ENCODE results near the gene FYB1.
"Not testable (repeated sequence)": the region's sequence is repeated elsewhere in the genome, so short reads cannot be mapped to it uniquely, and the experiment has no call there.

FYB1 gene, protein sequence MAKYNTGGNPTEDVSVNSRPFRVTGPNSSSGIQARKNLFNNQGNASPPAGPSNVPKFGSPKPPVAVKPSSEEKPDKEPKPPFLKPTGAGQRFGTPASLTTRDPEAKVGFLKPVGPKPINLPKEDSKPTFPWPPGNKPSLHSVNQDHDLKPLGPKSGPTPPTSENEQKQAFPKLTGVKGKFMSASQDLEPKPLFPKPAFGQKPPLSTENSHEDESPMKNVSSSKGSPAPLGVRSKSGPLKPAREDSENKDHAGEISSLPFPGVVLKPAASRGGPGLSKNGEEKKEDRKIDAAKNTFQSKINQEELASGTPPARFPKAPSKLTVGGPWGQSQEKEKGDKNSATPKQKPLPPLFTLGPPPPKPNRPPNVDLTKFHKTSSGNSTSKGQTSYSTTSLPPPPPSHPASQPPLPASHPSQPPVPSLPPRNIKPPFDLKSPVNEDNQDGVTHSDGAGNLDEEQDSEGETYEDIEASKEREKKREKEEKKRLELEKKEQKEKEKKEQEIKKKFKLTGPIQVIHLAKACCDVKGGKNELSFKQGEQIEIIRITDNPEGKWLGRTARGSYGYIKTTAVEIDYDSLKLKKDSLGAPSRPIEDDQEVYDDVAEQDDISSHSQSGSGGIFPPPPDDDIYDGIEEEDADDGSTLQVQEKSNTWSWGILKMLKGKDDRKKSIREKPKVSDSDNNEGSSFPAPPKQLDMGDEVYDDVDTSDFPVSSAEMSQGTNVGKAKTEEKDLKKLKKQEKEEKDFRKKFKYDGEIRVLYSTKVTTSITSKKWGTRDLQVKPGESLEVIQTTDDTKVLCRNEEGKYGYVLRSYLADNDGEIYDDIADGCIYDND

GRCh38 chr5:39219437-39219836 lies at the start of gene FYB1:
Gene FYB1, minus strand, starts transcription at chr5:39219563. Its CDS starts 16,603 bp downstream, at chr5:39202960.
- DNase-seq (ENCODE audit: low spot score) = no peak

- DNase-seq (ENCODE audit: low spot score) = no peak
These were observed 47.8 kb upstream of the FYB1 start for GRCh38 chr5:39267186-39267585.

DNA sequence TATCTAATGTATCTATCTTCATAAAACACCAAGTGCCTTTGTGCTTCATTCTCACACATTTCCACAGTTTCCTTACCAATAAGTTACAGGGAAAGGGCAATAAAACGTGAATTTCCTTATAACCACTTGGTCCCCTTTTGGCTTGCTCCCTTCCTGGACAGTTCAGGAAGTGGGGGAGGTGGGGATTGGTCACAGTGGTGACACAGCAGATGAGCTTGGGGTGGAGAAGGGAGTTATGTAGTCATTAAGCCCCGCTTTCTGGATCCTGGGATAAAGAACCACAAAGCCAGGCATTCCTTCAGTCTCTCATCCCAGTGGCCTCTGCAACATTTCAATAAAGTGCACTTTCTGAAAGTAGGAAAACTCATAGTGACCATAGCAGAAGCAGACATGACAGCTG lies 47.1 kb upstream of the FYB1 start:
- peak; percentile 12 for DNase-seq (ENCODE audit: low spot score)

DNA sequence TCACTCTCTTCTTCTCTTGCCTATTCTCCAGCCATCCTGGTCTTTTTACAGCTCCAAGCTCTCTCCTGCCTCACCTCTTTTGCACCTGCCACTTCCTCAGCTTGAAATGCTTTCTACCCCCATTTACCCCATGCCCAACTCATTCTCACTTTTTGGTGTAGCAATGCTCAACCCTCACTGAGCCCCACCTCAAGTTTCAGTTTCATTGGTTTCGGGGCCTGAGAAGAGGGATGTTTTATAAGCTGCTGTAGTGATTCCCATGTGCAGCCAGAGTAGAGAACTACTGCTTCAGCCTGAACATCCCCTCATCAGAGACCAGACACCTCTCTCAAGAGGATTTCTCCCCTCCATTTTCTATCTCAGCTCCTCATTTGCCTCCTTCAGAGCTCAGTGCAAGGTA lies 45.2 kb upstream of the FYB1 start:
- DNase-seq (ENCODE audit: low spot score) = no peak

- no peak for DNase-seq (ENCODE audit: low spot score)
These were observed 43.6 kb upstream of the FYB1 start for GRCh38 chr5:39262981-39263380.

GRCh38 chr5:39260095-39260494 lies 40.7 kb upstream of the FYB1 start:
- no peak for DNase-seq (ENCODE audit: low spot score)

- no peak for DNase-seq (ENCODE audit: low spot score)
These were observed 38.2 kb upstream of the FYB1 start for GRCh38 chr5:39257554-39257953.

DNA sequence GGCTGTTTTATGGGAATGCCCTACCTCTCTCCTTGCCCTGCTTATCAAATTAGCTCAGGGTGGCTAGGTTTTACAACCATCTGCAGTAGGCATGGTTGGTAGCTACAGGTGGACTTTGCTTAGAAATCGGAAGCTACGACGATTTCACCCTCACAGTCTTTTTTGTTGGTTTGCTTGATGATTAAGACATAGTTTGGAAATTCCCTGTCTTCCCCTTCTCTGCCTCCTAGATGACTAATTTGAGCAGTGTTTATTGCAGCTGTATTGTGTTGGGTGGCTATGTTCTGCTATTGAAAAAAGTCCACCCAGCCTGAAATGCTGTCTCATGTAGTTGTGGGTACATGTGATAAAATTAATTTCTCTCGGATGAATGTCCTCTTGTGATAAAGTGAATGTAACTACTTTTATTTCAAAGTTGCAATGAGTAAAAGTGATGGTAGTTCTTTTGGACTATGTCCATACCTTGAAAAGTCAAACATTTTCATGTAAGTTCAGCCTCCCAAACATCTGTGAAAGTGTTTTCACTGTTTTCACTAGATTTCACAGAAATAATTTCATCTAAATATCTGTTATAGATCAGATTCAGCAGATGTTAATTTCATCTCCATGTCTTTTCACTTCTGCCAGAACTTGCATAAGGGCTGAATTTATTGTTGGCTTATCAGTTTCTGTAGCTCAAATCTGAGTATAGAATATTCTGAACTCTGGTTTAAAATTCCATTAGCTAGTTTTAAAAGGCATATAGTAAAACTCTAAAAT lies 37.3 kb upstream of the FYB1 start:
- no peak for DNase-seq (ENCODE audit: low spot score)

- DNase-seq (ENCODE audit: low spot score) = no peak
These were observed 36.0 kb upstream of the FYB1 start for GRCh38 chr5:39255406-39255805.

GRCh38 chr5:39254671-39255070 lies 35.3 kb upstream of the FYB1 start:
- DNase-seq (ENCODE audit: low spot score) = no peak

- no peak for DNase-seq (ENCODE audit: low spot score)
These were observed 33.8 kb upstream of the FYB1 start for GRCh38 chr5:39253196-39253595.

- DNase-seq (ENCODE audit: low spot score) = no peak
These were observed 30.4 kb upstream of the FYB1 start for GRCh38 chr5:39249564-39250274.

- no peak for DNase-seq (ENCODE audit: low spot score)
These were observed 29.7 kb upstream of the FYB1 start for GRCh38 chr5:39249069-39249468.

GRCh38 chr5:39240750-39241149 lies 21.4 kb upstream of the FYB1 start:
- DNase-seq (ENCODE audit: low spot score) = no peak

GRCh38 chr5:39238366-39239105 lies 19.2 kb upstream of the FYB1 start:
- DNase-seq (ENCODE audit: low spot score) = no peak

DNA sequence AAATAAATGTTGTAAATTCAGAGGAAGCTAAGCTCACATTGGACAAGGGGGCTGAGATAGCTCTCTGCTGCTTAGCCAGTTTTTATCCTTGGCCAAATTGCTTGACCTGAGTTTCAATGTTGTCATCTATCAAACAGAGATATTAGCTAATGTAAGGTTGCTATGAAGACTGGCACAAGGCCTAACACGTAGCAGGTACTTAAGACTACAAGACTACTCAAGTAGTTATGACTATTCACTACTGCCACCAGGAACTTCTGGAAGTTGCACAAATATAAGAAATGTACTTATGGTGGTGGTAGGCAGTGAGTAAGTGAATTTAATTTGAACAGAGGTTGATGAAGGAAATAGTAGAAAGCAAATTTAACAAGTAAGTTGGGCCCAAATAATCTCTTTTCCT lies 17.4 kb upstream of the FYB1 start:
- no peak for DNase-seq (ENCODE audit: low spot score)

DNA sequence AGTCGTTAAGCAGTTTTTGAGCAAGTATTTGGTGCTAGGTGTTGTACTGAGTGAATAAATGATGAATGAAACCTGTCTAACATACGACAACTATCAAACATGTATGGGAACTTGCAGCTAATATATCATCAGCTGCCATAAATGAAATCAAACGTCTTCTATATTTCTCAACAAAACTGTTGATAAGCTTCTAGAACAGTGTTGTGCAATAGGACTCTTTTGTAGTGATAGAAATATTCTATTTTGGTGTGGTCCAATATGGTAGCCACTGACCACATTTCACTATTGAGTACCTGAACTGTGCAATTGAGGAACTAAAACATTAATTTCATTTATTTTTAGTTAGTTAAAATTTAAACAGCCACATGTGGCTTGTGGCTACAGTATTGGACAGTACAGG lies 16.3 kb upstream of the FYB1 start:
- no peak for DNase-seq (ENCODE audit: low spot score)

GRCh38 chr5:39234494-39234893 lies 15.1 kb upstream of the FYB1 start:
- not testable (repeated sequence) for DNase-seq (ENCODE audit: low spot score)

DNA sequence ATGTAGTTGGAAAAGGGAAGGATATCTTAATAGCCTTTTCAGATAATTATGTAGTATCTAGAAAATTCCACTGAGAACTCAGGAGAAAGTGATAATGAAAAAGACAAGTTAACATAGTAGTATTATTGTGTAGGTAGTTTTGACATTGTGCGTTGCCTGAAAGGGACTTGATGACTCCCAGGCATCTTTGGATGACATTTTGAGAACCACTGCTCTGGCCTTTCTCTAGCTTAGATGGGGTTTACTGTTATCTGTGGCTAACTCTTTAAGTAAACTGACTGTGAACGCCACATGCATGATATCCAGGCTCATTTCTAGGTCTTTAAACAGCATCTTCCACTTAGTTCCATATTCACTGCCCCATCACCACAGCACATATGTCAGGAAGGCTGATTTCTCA lies 14.4 kb upstream of the FYB1 start:
- no peak for DNase-seq (ENCODE audit: low spot score)

GRCh38 chr5:39231705-39232525 lies 12.6 kb upstream of the FYB1 start:
- no peak for DNase-seq (ENCODE audit: low spot score)
